Kidney epithelial cell (primary cell): ENCODE measurements around the gene NIM1K. TPM values are rescaled to one million over a fixed set of nuclear protein-coding genes. Genes with fewer than 3 reads are reported as not detected.

Experiments used
- DNase-seq: peaks from one replicate; pipeline ENCODE4 v3.0.0-alpha.2; 2010; ENCODE audit warnings: low read depth
- H3K27me3 ChIP-seq: 2 replicates; pipeline ENCODE4 v1.6.0; 2011; ENCODE audit warnings: low read length; ENCODE audit not compliant: control insufficient read depth, insufficient read depth
- H3K36me3 ChIP-seq: 2 replicates; pipeline ENCODE4 v1.5.1; 2011; ENCODE audit warnings: low read length; ENCODE audit not compliant: control insufficient read depth, insufficient read depth
- H3K4me3 ChIP-seq: 2 replicates; pipeline ENCODE4 v1.5.1; 2011; ENCODE audit warnings: low read depth, mild to moderate bottlenecking, control low read depth, low read length
- CTCF ChIP-seq: IDR thresholded peaks from 2 replicates; pipeline ENCODE4 v1.5.1; 2011; ENCODE audit warnings: mild to moderate bottlenecking, moderate library complexity, low read length, control low read depth, inconsistent platforms; ENCODE audit not compliant: insufficient read depth, poor library complexity, severe bottlenecking
- total RNA-seq: library from RNA; depleted of rRNA; stranded (reverse); fragments of >200 nt; gene quantifications from 2 replicates; pipeline ENCODE4 v1.2.3, GENCODE V29; 2015

The NIM1K gene
- total RNA-seq, 1 donor from 2014 or later, result 0.21 TPM

- no peaks in the 10 kb centered on the region for H3K36me3 ChIP-seq
- no peak for TF ChIP-seq CTCF
- no peaks in the 10 kb centered on the region for H3K27me3 ChIP-seq
- no peak overlapping the region for H3K4me3 ChIP-seq
- DNase-seq, result no peak
Measured at GRCh38 chr5:43203373-43203772, 11.3 kb downstream of the NIM1K start.

- no peak for TF ChIP-seq CTCF
- DNase-seq, result no peak
- H3K27me3 ChIP-seq, result no peaks in the 10 kb centered on the region
- no peaks in the 10 kb centered on the region for H3K36me3 ChIP-seq
- no peak overlapping the region for H3K4me3 ChIP-seq
Measured at GRCh38 chr5:43204958-43205357, 12.9 kb downstream of the NIM1K start.

- Histone ChIP-seq H3K36me3 (no peaks in the 10 kb centered on the region), H3K27me3 (no peaks in the 10 kb centered on the region), H3K4me3 (no peak overlapping the region)
- TF ChIP-seq CTCF, result no peak
- DNase-seq, result no peak
Measured at GRCh38 chr5:43207601-43208000, 15.6 kb downstream of the NIM1K start.

GRCh38 chr5:43208658-43209057, 16.6 kb downstream of the NIM1K start:
- DNase-seq, result no peak
- TF ChIP-seq CTCF, result no peak
- no peak overlapping the region for H3K4me3 ChIP-seq
- H3K27me3 ChIP-seq, result no peaks in the 10 kb centered on the region
- H3K36me3 ChIP-seq, result no peaks in the 10 kb centered on the region

- Histone ChIP-seq H3K27me3 (no peaks in the 10 kb centered on the region), H3K4me3 (no peak overlapping the region), H3K36me3 (no peaks in the 10 kb centered on the region)
- no peak for TF ChIP-seq CTCF
- no peak for DNase-seq
Measured at GRCh38 chr5:43209060-43209459, 17.0 kb downstream of the NIM1K start.

GRCh38 chr5:43209833-43210232, 17.8 kb downstream of the NIM1K start:
- TF ChIP-seq CTCF, result no peak
- DNase-seq, result no peak
- no peaks in the 10 kb centered on the region for H3K36me3 ChIP-seq
- no peak overlapping the region for H3K4me3 ChIP-seq
- no peaks in the 10 kb centered on the region for H3K27me3 ChIP-seq
